DOHH2 (cell line): Measurements from ENCODE around the gene RGS19.

ENCODE experiments used
- H3F3A ChIP-seq: fragments of 200-600 bp; sonication (generic), shearing (Covaris generic); 2 replicates; pipeline ENCODE4 v1.6.0; 2016; ENCODE audit warnings: antibody characterized with exemption, mild to moderate bottlenecking; ENCODE audit not compliant: control insufficient read depth, insufficient read depth
- H3K27ac ChIP-seq: fragments of 200-600 bp; sonication (generic); 2 replicates; pipeline ENCODE4 v1.5.1; 2014; ENCODE audit warnings: low read depth, mild to moderate bottlenecking, low read length, moderate library complexity
- H3K27me3 ChIP-seq: fragments of 200-600 bp; sonication (generic); 2 replicates; pipeline ENCODE4 v1.6.1; 2014; ENCODE audit warnings: mild to moderate bottlenecking, low read length, mixed read lengths; ENCODE audit not compliant: control insufficient read depth
- H3K36me3 ChIP-seq: fragments of 200-600 bp; sonication (generic); 2 replicates; pipeline ENCODE4 v1.6.1; 2014; ENCODE audit warnings: mild to moderate bottlenecking, low read length, moderate library complexity, mixed read lengths; ENCODE audit not compliant: control insufficient read depth
- H3K4me1 ChIP-seq: fragments of 200-600 bp; sonication (generic); 2 replicates; pipeline ENCODE4 v1.6.1; 2014; ENCODE audit warnings: mild to moderate bottlenecking, low read length, mixed read lengths; ENCODE audit not compliant: control insufficient read depth
- H3K4me2 ChIP-seq: fragments of 200-600 bp; sonication (generic); 2 replicates; pipeline ENCODE4 v1.6.0; 2014; ENCODE audit warnings: mild to moderate bottlenecking, low read length, moderate library complexity
- H3K4me3 ChIP-seq: fragments of 200-600 bp; sonication (generic); 2 replicates; pipeline ENCODE4 v1.5.1; 2014; ENCODE audit warnings: mild to moderate bottlenecking, low read length, mixed read lengths
- H3K79me2 ChIP-seq: fragments of 200-600 bp; sonication (generic); 2 replicates; pipeline ENCODE4 v1.6.1; 2014; ENCODE audit warnings: mild to moderate bottlenecking, low read length, mixed read lengths; ENCODE audit not compliant: control insufficient read depth
- H3K9me2 ChIP-seq: fragments of 200-600 bp; sonication (generic); replicated peaks from 2 replicates; pipeline ENCODE4 v1.6.1; 2014; ENCODE audit warnings: mild to moderate bottlenecking, low read length, mixed read lengths; ENCODE audit not compliant: control insufficient read depth
- H3K9me3 ChIP-seq: fragments of 200-600 bp; sonication (generic); 2 replicates; pipeline ENCODE4 v1.6.1; 2014; ENCODE audit warnings: antibody characterized with exemption, low read length, mixed read lengths; ENCODE audit not compliant: control insufficient read depth, insufficient read depth
- H4K20me1 ChIP-seq: fragments of 200-600 bp; sonication (generic); 2 replicates; pipeline ENCODE4 v1.6.0; 2014; ENCODE audit warnings: low read depth, mild to moderate bottlenecking, antibody characterized with exemption, low read length, moderate library complexity; ENCODE audit not compliant: control insufficient read depth, insufficient read depth
- EZH2phosphoT487 ChIP-seq: fragments of 200-600 bp; sonication (generic); IDR thresholded peaks from 2 replicates; pipeline ENCODE4 v1.6.1; 2017; ENCODE audit warnings: borderline replicate concordance, mild to moderate bottlenecking, antibody characterized with exemption, low read length, moderate library complexity, mixed read lengths
- TF ChIP-seq, protein P1 (sequence below): fragments of 200-600 bp; sonication (generic); IDR thresholded peaks from one replicate; pipeline ENCODE4 v1.5.1; 2014; ENCODE audit warnings: antibody characterized with exemption, mild to moderate bottlenecking, low read depth, low read length; ENCODE audit not compliant: poor library complexity, severe bottlenecking

Gene RGS19

DNA sequence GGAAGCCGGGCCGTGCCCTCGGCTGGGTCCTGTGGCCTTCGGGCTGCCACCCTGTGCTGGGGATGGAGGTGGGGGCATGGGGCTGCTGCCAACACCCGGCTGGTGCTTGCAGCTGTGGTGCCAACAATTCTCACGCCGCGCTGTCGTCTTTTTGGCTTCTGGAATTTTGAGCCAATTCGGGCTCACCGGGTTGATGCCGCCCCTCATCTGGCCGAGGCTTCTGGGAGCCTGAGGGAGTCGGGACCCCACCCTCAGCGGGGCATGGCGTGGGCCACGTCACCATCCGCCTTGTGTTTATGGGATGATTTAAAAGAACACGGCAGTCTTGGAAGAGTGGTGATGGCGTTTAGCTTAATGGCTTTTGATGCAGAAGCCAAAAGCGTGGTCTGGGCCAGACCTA is 36.7 kb upstream of the RGS19 start:
- no peaks in the 10 kb centered on the region for H3K79me2 ChIP-seq
- H3K9me2 ChIP-seq: no peaks in the 10 kb centered on the region
- no peaks in the 10 kb centered on the region for H4K20me1 ChIP-seq
- H3K27me3 ChIP-seq: peaks cover 12% of the 10 kb centered on the region
- no peak overlapping the region for H3K4me2 ChIP-seq
- no peaks in the 10 kb centered on the region for H3F3A ChIP-seq
- no peak for TF ChIP-seq EZH2phosphoT487
- TF ChIP-seq, protein P1, sequence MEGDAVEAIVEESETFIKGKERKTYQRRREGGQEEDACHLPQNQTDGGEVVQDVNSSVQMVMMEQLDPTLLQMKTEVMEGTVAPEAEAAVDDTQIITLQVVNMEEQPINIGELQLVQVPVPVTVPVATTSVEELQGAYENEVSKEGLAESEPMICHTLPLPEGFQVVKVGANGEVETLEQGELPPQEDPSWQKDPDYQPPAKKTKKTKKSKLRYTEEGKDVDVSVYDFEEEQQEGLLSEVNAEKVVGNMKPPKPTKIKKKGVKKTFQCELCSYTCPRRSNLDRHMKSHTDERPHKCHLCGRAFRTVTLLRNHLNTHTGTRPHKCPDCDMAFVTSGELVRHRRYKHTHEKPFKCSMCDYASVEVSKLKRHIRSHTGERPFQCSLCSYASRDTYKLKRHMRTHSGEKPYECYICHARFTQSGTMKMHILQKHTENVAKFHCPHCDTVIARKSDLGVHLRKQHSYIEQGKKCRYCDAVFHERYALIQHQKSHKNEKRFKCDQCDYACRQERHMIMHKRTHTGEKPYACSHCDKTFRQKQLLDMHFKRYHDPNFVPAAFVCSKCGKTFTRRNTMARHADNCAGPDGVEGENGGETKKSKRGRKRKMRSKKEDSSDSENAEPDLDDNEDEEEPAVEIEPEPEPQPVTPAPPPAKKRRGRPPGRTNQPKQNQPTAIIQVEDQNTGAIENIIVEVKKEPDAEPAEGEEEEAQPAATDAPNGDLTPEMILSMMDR: no peak
- H3K4me3 ChIP-seq: no peak overlapping the region
- H3K9me3 ChIP-seq: no peaks in the 10 kb centered on the region
- no peaks in the 10 kb centered on the region for H3K36me3 ChIP-seq
- H3K27ac ChIP-seq: no peak overlapping the region
- peaks cover 11% of the 10 kb centered on the region for H3K4me1 ChIP-seq

DNA sequence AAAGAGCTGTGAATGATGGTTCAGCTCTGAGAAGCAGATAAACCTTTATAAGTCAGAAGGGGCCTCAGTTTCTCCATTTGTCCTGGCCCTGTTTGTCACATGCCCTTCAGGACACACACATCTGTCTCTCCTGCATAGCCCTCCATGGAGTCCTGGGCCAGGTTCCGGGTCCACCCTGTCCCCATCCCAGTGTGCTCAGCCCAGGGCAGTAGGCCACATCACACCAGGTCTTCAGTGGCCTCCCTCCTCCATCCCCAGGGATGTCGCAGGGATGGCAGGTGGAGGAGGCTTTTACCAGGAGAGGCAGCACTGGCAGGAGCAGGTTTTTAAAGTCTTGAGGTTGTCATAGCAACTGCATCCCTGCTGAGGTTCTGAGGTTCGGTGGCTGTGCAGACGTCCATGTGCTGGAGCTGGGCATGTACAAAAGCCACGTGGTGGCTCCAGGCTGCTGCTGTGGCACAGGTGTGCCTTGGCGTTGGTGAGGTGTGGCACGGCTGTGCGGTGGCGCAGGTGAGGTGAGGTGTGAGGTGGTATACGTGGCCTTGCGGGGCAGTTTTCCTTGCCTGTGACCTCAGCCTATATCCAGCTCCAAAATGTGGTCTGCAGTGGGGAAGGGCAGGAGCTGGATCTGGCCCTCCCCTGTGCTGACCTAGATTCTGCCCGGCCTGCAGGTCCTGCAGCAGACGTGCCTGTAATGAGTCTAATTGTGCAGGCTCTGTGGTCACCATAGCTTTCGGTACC is 36.0 kb upstream of the RGS19 start:
- Histone ChIP-seq H3K36me3 (no peaks in the 10 kb centered on the region), H3K9me2 (no peaks in the 10 kb centered on the region), H3K9me3 (no peaks in the 10 kb centered on the region), H3K4me1 (peaks cover 7% of the 10 kb centered on the region), H3K79me2 (no peaks in the 10 kb centered on the region), H3K27ac (no peak overlapping the region), H4K20me1 (no peaks in the 10 kb centered on the region), H3F3A (no peaks in the 10 kb centered on the region), H3K27me3 (peaks cover 12% of the 10 kb centered on the region; the same call in 1 of the 2 replicates), H3K4me3 (no peak overlapping the region), H3K4me2 (no peak overlapping the region)
- TF ChIP-seq EZH2phosphoT487: no peak
- TF ChIP-seq, protein P1: no peak

DNA sequence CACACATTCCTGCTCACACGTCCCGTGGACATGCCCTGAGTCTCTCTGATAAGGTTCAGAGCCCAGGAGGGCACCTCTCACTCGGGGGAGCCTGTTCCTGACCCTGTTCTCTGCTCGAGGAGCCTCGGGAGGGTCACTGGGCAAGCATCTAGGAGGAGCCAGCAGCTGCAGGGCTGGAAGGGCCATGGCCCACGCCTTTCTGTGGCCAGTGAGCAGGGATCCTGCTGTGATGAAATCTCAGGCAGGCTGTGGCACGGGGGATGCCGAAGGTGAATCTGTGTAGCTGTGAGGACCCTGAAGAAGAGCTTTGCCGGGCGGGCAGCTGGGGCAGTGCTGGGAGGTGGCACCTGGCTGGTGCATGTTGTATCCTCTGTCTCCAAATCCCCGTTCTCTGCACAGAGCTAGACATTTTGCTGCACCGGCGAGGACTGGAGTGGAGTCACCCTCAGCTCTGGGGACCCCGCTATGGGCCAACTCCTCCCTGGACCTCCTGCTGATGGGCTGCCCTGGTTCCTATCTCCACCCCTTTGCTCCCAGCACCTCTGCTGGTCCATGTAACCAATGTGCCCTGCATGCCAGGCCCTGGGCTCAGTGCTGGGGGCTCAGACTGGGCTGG is 35.1 kb upstream of the RGS19 start:
- Histone ChIP-seq H3K79me2 (no peaks in the 10 kb centered on the region), H3K36me3 (no peaks in the 10 kb centered on the region), H3K4me2 (no peak overlapping the region), H3K27ac (no peak overlapping the region), H3F3A (no peaks in the 10 kb centered on the region), H3K9me2 (no peaks in the 10 kb centered on the region), H3K4me1 (no peaks in the 10 kb centered on the region), H3K4me3 (no peak overlapping the region), H3K9me3 (no peaks in the 10 kb centered on the region), H3K27me3 (peaks cover 12% of the 10 kb centered on the region; the same call in 1 of the 2 replicates), H4K20me1 (no peaks in the 10 kb centered on the region)
- no peak for TF ChIP-seq EZH2phosphoT487
- TF ChIP-seq, protein P1: no peak
